ENCODE measurements around the gene KIAA1328.

DNA sequence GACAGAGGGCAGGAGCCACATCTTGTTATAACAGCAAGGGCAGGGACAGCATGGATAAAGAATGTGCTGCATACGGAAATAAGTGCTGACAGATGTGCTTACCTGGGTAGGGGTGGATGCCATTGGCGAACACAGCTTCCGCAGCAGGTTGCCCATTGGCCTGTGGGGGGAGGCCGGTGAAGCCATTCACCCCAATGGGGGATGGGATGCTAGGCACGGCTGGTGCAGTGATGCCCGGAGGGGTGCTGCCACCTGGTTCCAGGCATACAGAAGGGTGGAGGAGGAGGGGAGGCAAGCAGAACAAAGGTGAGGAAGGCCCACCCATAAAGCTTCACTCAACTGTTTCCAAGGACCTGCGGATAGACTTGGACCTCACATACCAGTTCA lies 441.7 kb downstream of the KIAA1328 start:
- TF ChIP-seq, protein P1, sequence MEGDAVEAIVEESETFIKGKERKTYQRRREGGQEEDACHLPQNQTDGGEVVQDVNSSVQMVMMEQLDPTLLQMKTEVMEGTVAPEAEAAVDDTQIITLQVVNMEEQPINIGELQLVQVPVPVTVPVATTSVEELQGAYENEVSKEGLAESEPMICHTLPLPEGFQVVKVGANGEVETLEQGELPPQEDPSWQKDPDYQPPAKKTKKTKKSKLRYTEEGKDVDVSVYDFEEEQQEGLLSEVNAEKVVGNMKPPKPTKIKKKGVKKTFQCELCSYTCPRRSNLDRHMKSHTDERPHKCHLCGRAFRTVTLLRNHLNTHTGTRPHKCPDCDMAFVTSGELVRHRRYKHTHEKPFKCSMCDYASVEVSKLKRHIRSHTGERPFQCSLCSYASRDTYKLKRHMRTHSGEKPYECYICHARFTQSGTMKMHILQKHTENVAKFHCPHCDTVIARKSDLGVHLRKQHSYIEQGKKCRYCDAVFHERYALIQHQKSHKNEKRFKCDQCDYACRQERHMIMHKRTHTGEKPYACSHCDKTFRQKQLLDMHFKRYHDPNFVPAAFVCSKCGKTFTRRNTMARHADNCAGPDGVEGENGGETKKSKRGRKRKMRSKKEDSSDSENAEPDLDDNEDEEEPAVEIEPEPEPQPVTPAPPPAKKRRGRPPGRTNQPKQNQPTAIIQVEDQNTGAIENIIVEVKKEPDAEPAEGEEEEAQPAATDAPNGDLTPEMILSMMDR (IDR thresholded peaks at IDR 0.05; ENCODE audit: poor library complexity, severe bottlenecking): no peak
- TF ChIP-seq EP300 (conservative IDR thresholded peaks at IDR 0.05; ENCODE audit: poor library complexity, severe bottlenecking) (no peak), MXI1 (conservative IDR thresholded peaks at IDR 0.05; ENCODE audit: poor library complexity, severe bottlenecking) (no peak), EZH2 (IDR thresholded peaks at IDR 0.05; ENCODE audit: borderline replicate concordance, insufficient read depth, low read length, poor library complexity, severe bottlenecking) (no peak), TAF1 (IDR thresholded peaks at IDR 0.05; ENCODE audit: low read depth) (no peak)

Measured in neural cell (in vitro differentiated cells).